H9 (cell line): ENCODE results near the gene MEGF10. TPM values are rescaled to one million over a fixed set of nuclear protein-coding genes. Genes with fewer than 3 reads are reported as not detected.

Experiments
- DNase-seq: peaks from one replicate; pipeline ENCODE4 v3.0.0-alpha.2; 2017
- H2AFZ ChIP-seq: one replicate; pipeline ENCODE4 v1.6.1; 2013; ENCODE audit warnings: mild to moderate bottlenecking, low read length, control low read depth, moderate library complexity
- H2AK5ac ChIP-seq: 2 replicates; pipeline ENCODE4 v1.6.1; 2013; ENCODE audit warnings: low read length, control low read depth, mixed read lengths; ENCODE audit not compliant: insufficient read length
- H2BK120ac ChIP-seq: one replicate; pipeline ENCODE4 v1.6.1; 2013; ENCODE audit warnings: low read depth, mild to moderate bottlenecking, low read length, control low read depth, inconsistent platforms; ENCODE audit not compliant: poor library complexity, severe bottlenecking
- H2BK12ac ChIP-seq: 2 replicates; pipeline ENCODE4 v1.6.1; 2013; ENCODE audit warnings: low read length, control low read depth, mixed read lengths, low read depth; ENCODE audit not compliant: insufficient read length
- H2BK15ac ChIP-seq: 2 replicates; pipeline ENCODE4 v1.6.1; 2013; ENCODE audit warnings: low read depth, low read length, control low read depth
- H2BK20ac ChIP-seq: one replicate; pipeline ENCODE4 v1.6.1; 2013; ENCODE audit warnings: low read depth, mild to moderate bottlenecking, low read length, control low read depth, inconsistent platforms; ENCODE audit not compliant: poor library complexity, severe bottlenecking
- H2BK5ac ChIP-seq: 2 replicates; pipeline ENCODE4 v1.6.1; 2013; ENCODE audit warnings: low read length, control low read depth, mixed read lengths; ENCODE audit not compliant: insufficient read length
- H3K14ac ChIP-seq: 2 replicates; pipeline ENCODE4 v1.6.1; 2013; ENCODE audit warnings: low read length, control low read depth; ENCODE audit not compliant: insufficient read depth
- H3K18ac ChIP-seq: 2 replicates; pipeline ENCODE4 v1.6.1; 2013; ENCODE audit warnings: low read depth, mild to moderate bottlenecking, mixed read lengths, low read length, control low read depth; ENCODE audit not compliant: insufficient read length
- H3K23ac ChIP-seq: 2 replicates; pipeline ENCODE4 v1.6.1; 2013; ENCODE audit warnings: low read length, control low read depth, mixed read lengths, low read depth; ENCODE audit not compliant: insufficient read length
- H3K23me2 ChIP-seq: 2 replicates; pipeline ENCODE4 v1.6.1; 2013; ENCODE audit warnings: low read depth, mild to moderate bottlenecking, mixed read lengths, low read length, control low read depth; ENCODE audit not compliant: insufficient read length, poor library complexity, severe bottlenecking
- H3K27ac ChIP-seq: 2 replicates; pipeline ENCODE4 v1.5.1; 2013; ENCODE audit warnings: low read length, control low read depth, mixed read lengths, low read depth; ENCODE audit not compliant: insufficient read length
- H3K27me3 ChIP-seq: 2 replicates; pipeline ENCODE4 v1.6.1; 2013; ENCODE audit warnings: low read length, control low read depth, inconsistent platforms; ENCODE audit not compliant: insufficient read depth
- H3K4ac ChIP-seq: 2 replicates; pipeline ENCODE4 v1.6.1; 2013; ENCODE audit warnings: low read depth, mild to moderate bottlenecking, control low read depth, inconsistent platforms, low read length, moderate library complexity
- H3K4me1 ChIP-seq: 2 replicates; pipeline ENCODE4 v1.6.1; 2013; ENCODE audit warnings: low read length, control low read depth, inconsistent platforms; ENCODE audit not compliant: insufficient read depth
- H3K4me2 ChIP-seq: 2 replicates; pipeline ENCODE4 v1.6.1; 2013; ENCODE audit warnings: low read length, control low read depth, mixed read lengths; ENCODE audit not compliant: insufficient read length, insufficient read depth
- H3K56ac ChIP-seq: 2 replicates; pipeline ENCODE4 v1.6.1; 2013; ENCODE audit warnings: low read depth, mild to moderate bottlenecking, mixed read lengths, low read length, control low read depth; ENCODE audit not compliant: insufficient read length
- H3K79me1 ChIP-seq: 2 replicates; pipeline ENCODE4 v1.6.1; 2013; ENCODE audit warnings: low read depth, mild to moderate bottlenecking, moderate library complexity, low read length, control low read depth, inconsistent platforms; ENCODE audit not compliant: insufficient read depth, poor library complexity, severe bottlenecking
- H3K79me2 ChIP-seq: 2 replicates; pipeline ENCODE4 v1.6.1; 2013; ENCODE audit warnings: low read length, control low read depth, inconsistent platforms; ENCODE audit not compliant: insufficient read depth
- H3K9ac ChIP-seq: 2 replicates; pipeline ENCODE4 v1.6.1; 2013; ENCODE audit warnings: low read length, control low read depth, mixed read lengths; ENCODE audit not compliant: insufficient read length; ENCODE audit errors: extremely low read depth
- H3K9me3 ChIP-seq: one replicate; pipeline ENCODE4 v1.6.1; 2013; ENCODE audit warnings: low read depth, low read length, inconsistent platforms; ENCODE audit not compliant: control insufficient read depth
- H3T11ph ChIP-seq: one replicate; pipeline ENCODE4 v1.6.1; 2013; ENCODE audit warnings: mild to moderate bottlenecking, low read length, control low read depth, inconsistent platforms
- H4K20me1 ChIP-seq: one replicate; pipeline ENCODE4 v1.6.1; 2013; ENCODE audit not compliant: control insufficient read depth, insufficient read length, insufficient read depth
- H4K5ac ChIP-seq: 2 replicates; pipeline ENCODE4 v1.6.1; 2013; ENCODE audit warnings: low read depth, mild to moderate bottlenecking, mixed read lengths, low read length, control low read depth; ENCODE audit not compliant: insufficient read length
- H4K8ac ChIP-seq: replicated peaks from 2 replicates; pipeline ENCODE4 v1.6.1; 2013; ENCODE audit warnings: low read length, control low read depth, mixed read lengths, low read depth; ENCODE audit not compliant: insufficient read length
- H4K91ac ChIP-seq: 2 replicates; pipeline ENCODE4 v1.6.1; 2013; ENCODE audit warnings: low read depth, mild to moderate bottlenecking, moderate library complexity, mixed read lengths, low read length, control low read depth; ENCODE audit not compliant: insufficient read length
- H3K27ac Mint-ChIP-seq, 3 experiments: 2 replicates in 2 of 3; 3 replicates in 1 of 3; pipeline ENCODE4 v1.8.0; 2020 to 2021; ENCODE audit warnings: mixed read lengths in 3 of 3, mild to moderate bottlenecking in 1 of 3, moderate library complexity in 1 of 3
- H3K27me3 Mint-ChIP-seq: 2 replicates; pipeline ENCODE4 v1.8.0; 2021; ENCODE audit warnings: low read depth, mild to moderate bottlenecking, moderate library complexity, mixed read lengths
- H3K36me3 Mint-ChIP-seq, 3 experiments: 2 replicates in 2 of 3; 3 replicates in 1 of 3; pipeline ENCODE4 v1.8.0; 2020 to 2021; ENCODE audit warnings: low read depth in 3 of 3, mixed read lengths in 3 of 3; ENCODE audit not compliant: insufficient read depth in 1 of 3
- H3K4me1 Mint-ChIP-seq, 2 experiments: 2 replicates each; pipeline ENCODE4 v1.8.0; 2020; ENCODE audit warnings: mixed read lengths in 2 of 2
- H3K4me3 Mint-ChIP-seq, 2 experiments: 2 replicates in 1 of 2; 3 replicates in 1 of 2; pipeline ENCODE4 v1.8.0; 2020 to 2021; ENCODE audit warnings: mild to moderate bottlenecking in 2 of 2, mixed read lengths in 2 of 2, moderate library complexity in 1 of 2
- H3K9me3 Mint-ChIP-seq, 2 experiments: 2 replicates in 1 of 2; 3 replicates in 1 of 2; pipeline ENCODE4 v1.8.0; 2020; ENCODE audit warnings: mild to moderate bottlenecking in 2 of 2, mixed read lengths in 2 of 2, moderate library complexity in 1 of 2
- CTCF ChIP-seq: fragments of 200-600 bp; sonication (generic); conservative IDR thresholded peaks from 3 replicates; pipeline ENCODE4 v1.8.0; 2021; ENCODE audit warnings: antibody characterized with exemption, mild to moderate bottlenecking
- WGBS: extraction: QIAGEN DNeasy Blood & Tissue Kit; methylation state at CpG from one replicate; pipeline ENCODE4 v1.1.7; 2013; ENCODE audit warnings: missing lambda C conversion rate, low lambda C conversion rate, mixed read lengths; ENCODE audit not compliant: insufficient read length; ENCODE audit errors: extremely low coverage; 5-methylcytosine and 5-hydroxymethylcytosine counted together
- total RNA-seq: library from RNA; stranded (reverse); gene quantifications from 2 replicates; pipeline ENCODE4 v1.2.1, GENCODE V29; 2021

The MEGF10 gene
- total RNA-seq, 1 experiment from 2014 or later: 36.5 TPM

DNA sequence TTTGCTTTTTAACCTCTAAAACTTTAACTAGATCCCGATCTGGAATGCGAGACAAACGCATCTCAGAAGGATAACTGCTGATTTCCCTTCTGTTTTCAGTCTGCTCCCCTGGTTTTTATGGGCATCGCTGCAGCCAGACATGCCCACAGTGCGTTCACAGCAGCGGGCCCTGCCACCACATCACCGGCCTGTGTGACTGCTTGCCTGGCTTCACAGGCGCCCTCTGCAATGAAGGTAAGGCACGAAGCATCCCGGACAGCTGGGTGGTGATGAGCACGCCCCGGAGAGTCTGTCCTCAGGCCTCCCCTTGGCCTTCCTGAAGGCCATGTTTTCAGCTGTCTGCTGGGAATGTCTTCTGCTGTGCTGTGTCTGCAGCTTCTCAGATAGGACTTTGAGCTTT is 144.0 kb downstream of the MEGF10 start:
- no peaks in the 10 kb centered on the region for H3K9me3 ChIP-seq
- H3K23me2 ChIP-seq: no peaks in the 10 kb centered on the region
- no peak overlapping the region for H3K23ac ChIP-seq
- H2AK5ac ChIP-seq: no peak overlapping the region
- Mint-ChIP-seq H3K36me3 (peaks cover 0 to 2% (median 0%) of the 10 kb centered on the region in 3 experiments; a peak in 1 of 7 replicates), H3K4me1 (no peaks in the 10 kb centered on the region), H3K27me3 (no peaks in the 10 kb centered on the region), H3K9me3 (no peaks in the 10 kb centered on the region), H3K27ac (peak overlapping the region in 1 of 3 experiments; percentile 44; a peak in 2 of 7 replicates), H3K4me3 (no peak overlapping the region)
- no peaks in the 10 kb centered on the region for H3K27me3 ChIP-seq
- H3K79me2 ChIP-seq: no peaks in the 10 kb centered on the region
- no peak for TF ChIP-seq CTCF
- no peak overlapping the region for H3K27ac ChIP-seq
- H3K79me1 ChIP-seq: no peaks in the 10 kb centered on the region
- H4K8ac ChIP-seq: no peak overlapping the region
- H4K5ac ChIP-seq: no peak overlapping the region
- H3T11ph ChIP-seq: no peak overlapping the region
- H3K4ac ChIP-seq: no peak overlapping the region
- no peak overlapping the region for H2BK120ac ChIP-seq
- no peak overlapping the region for H3K4me2 ChIP-seq
- H3K9ac ChIP-seq: no peak overlapping the region
- H4K20me1 ChIP-seq: no peaks in the 10 kb centered on the region
- H4K91ac ChIP-seq: no peak overlapping the region
- H2BK5ac ChIP-seq: no peak overlapping the region
- H2BK20ac ChIP-seq: no peak overlapping the region
- H2BK15ac ChIP-seq: no peak overlapping the region
- no peaks in the 10 kb centered on the region for H3K4me1 ChIP-seq
- no peak overlapping the region for H3K56ac ChIP-seq
- DNase-seq: peak; percentile 41
- no peak overlapping the region for H2BK12ac ChIP-seq
- H3K18ac ChIP-seq: no peak overlapping the region
- H2AFZ ChIP-seq: no peak overlapping the region
- no CpG with 5 or more reads among the region's 12 CpGs for WGBS
- H3K14ac ChIP-seq: no peak overlapping the region
